ENCODE data around the gene GYPC. TPM values are rescaled to one million over a fixed set of nuclear protein-coding genes. Genes with fewer than 3 reads are reported as not detected.
"Not testable (repeated sequence)": the region's sequence is repeated elsewhere in the genome, so short reads cannot be mapped to it uniquely, and the experiment has no call there.

The GYPC gene
- total RNA-seq, 1 experiment from 2014 or later, result 28.1 TPM

DNA sequence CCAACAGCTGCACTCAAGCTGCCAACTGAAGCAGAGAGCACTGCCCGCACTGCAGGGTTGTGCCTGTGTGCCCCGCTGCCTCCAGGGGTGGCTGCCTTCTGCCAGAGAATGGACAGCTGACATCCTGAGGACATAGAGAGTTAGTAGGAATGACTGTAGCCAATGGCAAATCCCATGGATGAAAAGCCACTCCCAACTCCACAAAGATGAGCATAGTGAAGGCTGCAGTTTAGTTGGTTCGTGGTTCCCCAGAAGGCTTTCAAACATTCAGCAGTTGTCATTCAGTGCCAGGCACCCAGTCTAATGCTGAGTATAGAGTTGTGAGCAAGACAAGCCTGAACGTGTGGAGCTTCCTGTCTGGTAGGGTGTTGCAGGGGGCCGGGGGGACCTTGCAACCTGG lies 30.3 kb downstream of the GYPC start:
- Mint-ChIP-seq H3K36me3 (peaks cover 17% of the 10 kb centered on the region), H3K27me3 (ENCODE audit: low read depth) (no peaks in the 10 kb centered on the region), H3K9me3 (peaks cover 17% of the 10 kb centered on the region), H3K27ac (no peak overlapping the region; the same call in 1 of the 2 replicates), H3K4me1 (peaks cover 5% of the 10 kb centered on the region; the same call in 1 of the 2 replicates), H3K4me3 (no peak overlapping the region)
- TF ChIP-seq, protein P1, sequence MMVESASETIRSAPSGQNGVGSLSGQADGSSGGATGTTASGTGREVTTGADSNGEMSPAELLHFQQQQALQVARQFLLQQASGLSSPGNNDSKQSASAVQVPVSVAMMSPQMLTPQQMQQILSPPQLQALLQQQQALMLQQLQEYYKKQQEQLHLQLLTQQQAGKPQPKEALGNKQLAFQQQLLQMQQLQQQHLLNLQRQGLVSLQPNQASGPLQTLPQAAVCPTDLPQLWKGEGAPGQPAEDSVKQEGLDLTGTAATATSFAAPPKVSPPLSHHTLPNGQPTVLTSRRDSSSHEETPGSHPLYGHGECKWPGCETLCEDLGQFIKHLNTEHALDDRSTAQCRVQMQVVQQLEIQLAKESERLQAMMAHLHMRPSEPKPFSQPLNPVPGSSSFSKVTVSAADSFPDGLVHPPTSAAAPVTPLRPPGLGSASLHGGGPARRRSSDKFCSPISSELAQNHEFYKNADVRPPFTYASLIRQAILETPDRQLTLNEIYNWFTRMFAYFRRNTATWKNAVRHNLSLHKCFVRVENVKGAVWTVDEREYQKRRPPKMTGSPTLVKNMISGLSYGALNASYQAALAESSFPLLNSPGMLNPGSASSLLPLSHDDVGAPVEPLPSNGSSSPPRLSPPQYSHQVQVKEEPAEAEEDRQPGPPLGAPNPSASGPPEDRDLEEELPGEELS (CRISPR knock-in tag; IDR thresholded peaks at IDR 0.05), result no peak
- TF ChIP-seq GABPB1 (CRISPR knock-in tag; IDR thresholded peaks at IDR 0.05) (no peak), ZNF232 (CRISPR knock-in tag; IDR thresholded peaks at IDR 0.05) (no peak), SMAD4 (CRISPR knock-in tag; IDR thresholded peaks at IDR 0.05) (no peak), GRHL2 (CRISPR knock-in tag; IDR thresholded peaks at IDR 0.05; ENCODE audit: insufficient replicate concordance, severe bottlenecking) (no peak), FOXP1 (CRISPR knock-in tag; IDR thresholded peaks at IDR 0.05; ENCODE audit: borderline replicate concordance) (no peak)
- POLR2A ChIA-PET, result no interaction called here
- ATAC-seq, result no peak
- CTCF ChIA-PET, result interaction anchor here (1.2 to 1.5 kb wide), 3 partner anchors 23 to 83 kb away, joined by 3 to 4 read pairs (median 3); no protein-coding TSS in a partner anchor
- no peak for DNase-seq (ENCODE audit: low spot score)

DNA sequence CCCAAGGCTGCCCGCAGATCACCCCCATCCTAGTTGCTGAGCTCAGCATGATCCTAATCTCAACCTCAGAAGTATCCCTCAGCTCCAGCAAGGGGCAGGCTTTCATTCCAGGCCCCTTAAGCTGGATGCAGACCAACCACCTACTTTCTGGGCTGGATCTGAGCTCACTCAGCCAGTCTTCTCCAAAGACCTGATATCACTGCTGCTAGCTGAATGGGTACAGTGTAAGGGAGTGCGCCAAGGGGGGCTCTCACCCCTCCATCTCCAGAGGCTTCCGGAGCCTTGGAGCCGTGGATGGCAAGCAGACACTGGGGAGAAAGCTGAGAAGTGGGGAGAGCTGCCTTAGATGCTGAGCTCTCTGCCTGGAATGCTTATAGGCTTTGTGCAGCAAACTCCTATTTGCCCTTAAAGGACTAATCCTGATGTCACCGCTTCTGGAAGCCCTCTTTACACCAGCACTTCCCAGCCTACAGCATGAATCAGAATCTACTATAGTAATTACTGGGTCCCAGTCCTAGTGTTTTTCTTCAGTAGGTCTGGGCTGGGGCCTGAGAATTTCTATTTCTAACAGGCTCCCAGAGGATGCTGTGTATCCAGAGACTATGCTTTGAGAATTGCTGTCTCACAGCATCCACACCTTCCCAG lies 31.0 kb downstream of the GYPC start:
- Mint-ChIP-seq H3K4me1 (peaks cover 5% of the 10 kb centered on the region; the same call in 1 of the 2 replicates), H3K36me3 (peaks cover 18% of the 10 kb centered on the region), H3K27ac (no peak overlapping the region), H3K4me3 (no peak overlapping the region), H3K9me3 (peaks cover 17% of the 10 kb centered on the region), H3K27me3 (ENCODE audit: low read depth) (no peaks in the 10 kb centered on the region)
- TF ChIP-seq NFATC4 (CRISPR knock-in tag; IDR thresholded peaks at IDR 0.05), result no peak
- no peak for TF ChIP-seq GTF2I (CRISPR knock-in tag; conservative IDR thresholded peaks at IDR 0.05)
- POLR2A ChIA-PET, result interaction anchor here (0.9 kb wide), 1 partner anchor 10 kb away, joined by 3 read pairs; no protein-coding TSS in a partner anchor
- DNase-seq (ENCODE audit: low spot score) (no peak), ATAC-seq (no peak; the same call in 1 of the 2 replicates)
- CTCF ChIA-PET, result interaction anchor here (0.5 to 1.5 kb wide), 8 partner anchors 13 to 728 kb away, joined by 3 to 6 read pairs (median 3); no protein-coding TSS in a partner anchor

DNA sequence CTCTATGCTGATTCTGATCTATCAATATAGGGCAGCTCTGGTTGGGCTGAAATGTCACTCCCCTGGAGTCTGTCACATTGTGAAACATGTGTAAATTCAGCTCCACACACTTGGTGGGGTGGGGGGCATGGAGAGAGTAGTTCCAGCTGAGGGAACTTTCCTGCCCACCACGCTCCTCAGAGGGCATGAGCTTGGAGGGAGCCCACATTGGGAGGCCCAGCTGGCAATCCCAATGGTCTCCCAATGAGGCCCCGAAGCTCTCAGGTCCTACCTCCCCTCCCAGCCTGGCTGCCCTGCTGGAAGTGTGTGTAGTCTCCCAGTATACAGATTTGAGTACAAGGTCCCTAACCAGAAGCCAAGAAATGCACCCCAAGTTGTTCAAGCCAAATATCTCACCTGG lies 31.5 kb downstream of the GYPC start:
- DNase-seq (ENCODE audit: low spot score), result no peak
- no peak overlapping the region for H3K27ac Mint-ChIP-seq
- peaks cover 5% of the 10 kb centered on the region; the same call in 1 of the 2 replicates for H3K4me1 Mint-ChIP-seq
- no peak for ATAC-seq
- TF ChIP-seq, protein P1 (CRISPR knock-in tag; IDR thresholded peaks at IDR 0.05), result no peak
- TF ChIP-seq TEAD1 (CRISPR knock-in tag; IDR thresholded peaks at IDR 0.05) (no peak), ZNF232 (CRISPR knock-in tag; IDR thresholded peaks at IDR 0.05) (no peak), ZNF671 (CRISPR knock-in tag; IDR thresholded peaks at IDR 0.05) (no peak), NFE2L1 (CRISPR knock-in tag; IDR thresholded peaks at IDR 0.05) (no peak), GTF2I (CRISPR knock-in tag; conservative IDR thresholded peaks at IDR 0.05) (no peak), ESRRA (CRISPR knock-in tag; IDR thresholded peaks at IDR 0.05; ENCODE audit: borderline replicate concordance) (no peak)
- TF ChIP-seq, protein P2, sequence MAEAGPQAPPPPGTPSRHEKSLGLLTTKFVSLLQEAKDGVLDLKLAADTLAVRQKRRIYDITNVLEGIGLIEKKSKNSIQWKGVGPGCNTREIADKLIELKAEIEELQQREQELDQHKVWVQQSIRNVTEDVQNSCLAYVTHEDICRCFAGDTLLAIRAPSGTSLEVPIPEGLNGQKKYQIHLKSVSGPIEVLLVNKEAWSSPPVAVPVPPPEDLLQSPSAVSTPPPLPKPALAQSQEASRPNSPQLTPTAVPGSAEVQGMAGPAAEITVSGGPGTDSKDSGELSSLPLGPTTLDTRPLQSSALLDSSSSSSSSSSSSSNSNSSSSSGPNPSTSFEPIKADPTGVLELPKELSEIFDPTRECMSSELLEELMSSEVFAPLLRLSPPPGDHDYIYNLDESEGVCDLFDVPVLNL (CRISPR knock-in tag; IDR thresholded peaks at IDR 0.05; ENCODE audit: borderline replicate concordance, low read depth), result no peak
- TF ChIP-seq, protein P3, sequence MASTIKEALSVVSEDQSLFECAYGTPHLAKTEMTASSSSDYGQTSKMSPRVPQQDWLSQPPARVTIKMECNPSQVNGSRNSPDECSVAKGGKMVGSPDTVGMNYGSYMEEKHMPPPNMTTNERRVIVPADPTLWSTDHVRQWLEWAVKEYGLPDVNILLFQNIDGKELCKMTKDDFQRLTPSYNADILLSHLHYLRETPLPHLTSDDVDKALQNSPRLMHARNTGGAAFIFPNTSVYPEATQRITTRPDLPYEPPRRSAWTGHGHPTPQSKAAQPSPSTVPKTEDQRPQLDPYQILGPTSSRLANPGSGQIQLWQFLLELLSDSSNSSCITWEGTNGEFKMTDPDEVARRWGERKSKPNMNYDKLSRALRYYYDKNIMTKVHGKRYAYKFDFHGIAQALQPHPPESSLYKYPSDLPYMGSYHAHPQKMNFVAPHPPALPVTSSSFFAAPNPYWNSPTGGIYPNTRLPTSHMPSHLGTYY (CRISPR knock-in tag; IDR thresholded peaks at IDR 0.05), result no peak
- no peaks in the 10 kb centered on the region; the same call in 1 of the 2 replicates for H3K27me3 Mint-ChIP-seq (ENCODE audit: low read depth)
- peaks cover 20% of the 10 kb centered on the region for H3K36me3 Mint-ChIP-seq
- ChIA-PET CTCF (interaction anchor here (0.5 to 1.2 kb wide), 6 partner anchors 12 to 107 kb away, joined by 3 to 6 read pairs (median 3); no protein-coding TSS in a partner anchor), POLR2A (interaction anchor here (0.9 kb wide), 1 partner anchor 9 kb away, joined by 3 read pairs; no protein-coding TSS in a partner anchor)
- H3K9me3 Mint-ChIP-seq, result peaks cover 22% of the 10 kb centered on the region
- H3K4me3 Mint-ChIP-seq, result no peak overlapping the region

DNA sequence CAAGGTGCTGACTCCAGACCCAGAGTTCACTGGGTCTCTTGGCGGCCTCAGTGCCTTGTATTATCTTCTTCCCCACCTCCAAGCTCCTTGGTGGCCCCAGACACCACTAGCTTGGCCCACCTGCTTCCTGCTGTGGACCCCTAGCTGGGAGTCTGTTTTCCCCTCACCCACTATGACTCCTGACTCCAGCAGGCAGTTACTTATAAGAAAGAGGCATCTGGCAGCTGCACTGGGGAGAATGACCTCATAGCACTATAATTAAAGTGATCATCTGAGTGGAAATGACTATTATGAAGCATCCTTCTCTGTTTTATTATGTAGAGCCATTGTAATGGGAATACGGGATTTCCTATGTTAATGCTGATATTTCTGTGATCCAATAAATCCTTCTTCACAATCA lies 32.6 kb downstream of the GYPC start:
- POLR2A ChIA-PET; H3K27ac Mint-ChIP-seq; DNase-seq (ENCODE audit: low spot score); H3K27me3 Mint-ChIP-seq (ENCODE audit: low read depth); ATAC-seq; H3K4me1 Mint-ChIP-seq; H3K4me3 Mint-ChIP-seq; CTCF ChIA-PET: not testable (repeated sequence)
- Mint-ChIP-seq H3K36me3 (peaks cover 29% of the 10 kb centered on the region), H3K9me3 (peaks cover 33% of the 10 kb centered on the region)

DNA sequence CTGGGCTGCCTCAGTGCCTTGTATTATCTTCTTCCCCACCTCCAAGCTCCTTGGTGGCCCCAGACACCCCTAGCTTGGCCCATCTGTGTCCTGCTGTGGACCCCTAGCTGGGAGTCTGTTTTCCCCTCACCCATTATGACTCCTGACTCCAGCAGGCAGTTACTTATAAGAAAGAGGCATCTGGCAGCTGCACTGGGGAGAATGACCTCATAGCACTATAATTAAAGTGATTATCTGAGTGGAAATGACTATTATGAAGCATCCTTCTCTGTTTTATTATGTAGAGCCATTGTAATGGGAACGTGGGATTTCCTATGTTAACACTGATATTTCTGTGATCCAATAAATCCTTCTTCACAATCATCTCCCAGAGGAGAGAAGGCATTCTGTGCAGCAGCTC lies 36.3 kb downstream of the GYPC start:
- H3K4me3 Mint-ChIP-seq; H3K4me1 Mint-ChIP-seq; H3K27ac Mint-ChIP-seq; DNase-seq (ENCODE audit: low spot score); H3K27me3 Mint-ChIP-seq (ENCODE audit: low read depth); ATAC-seq; CTCF ChIA-PET; POLR2A ChIA-PET: not testable (repeated sequence)
- Mint-ChIP-seq H3K9me3 (peaks cover 39% of the 10 kb centered on the region), H3K36me3 (peaks cover 44% of the 10 kb centered on the region)

DNA sequence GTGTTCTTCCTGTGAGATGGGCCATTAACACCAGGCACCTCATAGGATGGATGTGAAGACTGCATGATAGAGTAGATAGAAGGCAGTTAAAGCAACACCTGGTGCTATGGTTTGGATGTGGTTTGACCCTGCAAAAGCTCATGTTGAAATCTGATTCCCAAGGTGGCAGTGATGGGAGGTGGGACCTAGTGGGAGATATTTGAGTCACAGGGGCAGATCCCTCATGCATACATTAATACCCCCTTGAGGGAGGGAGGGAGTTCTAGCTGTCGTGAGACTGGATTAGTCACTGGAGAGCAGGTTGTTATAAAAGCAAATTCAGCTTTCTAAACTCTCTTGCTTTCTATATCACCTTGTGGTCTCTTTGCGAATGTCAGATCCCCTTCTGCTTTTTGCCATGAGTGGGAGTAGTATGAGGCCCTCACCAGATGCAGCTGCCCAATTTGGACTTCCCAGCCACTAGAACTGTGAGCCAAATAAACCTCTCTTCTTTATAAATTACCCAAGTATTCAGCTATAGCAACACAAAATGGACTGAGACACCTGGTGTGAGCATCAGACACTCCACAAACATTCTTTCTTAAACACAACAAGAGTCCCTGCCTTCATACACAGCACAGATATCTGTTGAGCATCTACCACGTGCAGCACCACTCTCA lies 37.1 kb downstream of the GYPC start:
- peaks cover 44% of the 10 kb centered on the region for H3K36me3 Mint-ChIP-seq
- H3K9me3 Mint-ChIP-seq, result peaks cover 39% of the 10 kb centered on the region
- DNase-seq (ENCODE audit: low spot score); ATAC-seq; H3K4me1 Mint-ChIP-seq; H3K27ac Mint-ChIP-seq; H3K4me3 Mint-ChIP-seq; CTCF ChIA-PET; H3K27me3 Mint-ChIP-seq (ENCODE audit: low read depth); POLR2A ChIA-PET: not testable (repeated sequence)
